Measurements from ENCODE around the gene SMARCC2. TPM values are rescaled to one million over a fixed set of nuclear protein-coding genes. Genes with fewer than 3 reads are reported as not detected.
A peak's percentile ranks its signal among the peaks of the same experiment; 100 is the strongest.
"Not testable (repeated sequence)": the region's sequence is repeated elsewhere in the genome, so short reads cannot be mapped to it uniquely, and the experiment has no call there.

The SMARCC2 gene
- total RNA-seq, 1 donor from 2014 or later, result 67.1 TPM

DNA sequence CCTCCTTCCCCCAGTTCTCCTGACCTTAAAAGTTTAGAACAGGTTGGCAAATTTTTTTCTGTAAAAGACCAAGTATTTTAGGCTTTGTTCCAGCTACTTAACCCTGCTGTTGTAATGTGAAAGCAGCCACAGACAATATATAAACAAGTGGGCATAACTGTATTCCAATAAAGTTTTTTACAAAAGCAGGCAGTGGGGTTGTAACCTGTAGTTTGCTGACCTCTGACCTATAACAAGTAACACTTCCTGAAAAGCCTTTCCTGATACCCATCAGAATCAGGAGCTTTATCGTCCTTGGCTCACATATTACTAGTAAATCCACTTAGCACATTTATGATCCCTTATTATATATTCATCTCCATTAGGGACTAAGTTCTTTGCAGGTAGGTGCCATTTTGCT lies 13.1 kb upstream of the SMARCC2 start:
- no peak for DNase-seq
- TF ChIP-seq, protein P1, sequence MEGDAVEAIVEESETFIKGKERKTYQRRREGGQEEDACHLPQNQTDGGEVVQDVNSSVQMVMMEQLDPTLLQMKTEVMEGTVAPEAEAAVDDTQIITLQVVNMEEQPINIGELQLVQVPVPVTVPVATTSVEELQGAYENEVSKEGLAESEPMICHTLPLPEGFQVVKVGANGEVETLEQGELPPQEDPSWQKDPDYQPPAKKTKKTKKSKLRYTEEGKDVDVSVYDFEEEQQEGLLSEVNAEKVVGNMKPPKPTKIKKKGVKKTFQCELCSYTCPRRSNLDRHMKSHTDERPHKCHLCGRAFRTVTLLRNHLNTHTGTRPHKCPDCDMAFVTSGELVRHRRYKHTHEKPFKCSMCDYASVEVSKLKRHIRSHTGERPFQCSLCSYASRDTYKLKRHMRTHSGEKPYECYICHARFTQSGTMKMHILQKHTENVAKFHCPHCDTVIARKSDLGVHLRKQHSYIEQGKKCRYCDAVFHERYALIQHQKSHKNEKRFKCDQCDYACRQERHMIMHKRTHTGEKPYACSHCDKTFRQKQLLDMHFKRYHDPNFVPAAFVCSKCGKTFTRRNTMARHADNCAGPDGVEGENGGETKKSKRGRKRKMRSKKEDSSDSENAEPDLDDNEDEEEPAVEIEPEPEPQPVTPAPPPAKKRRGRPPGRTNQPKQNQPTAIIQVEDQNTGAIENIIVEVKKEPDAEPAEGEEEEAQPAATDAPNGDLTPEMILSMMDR (IDR thresholded peaks at IDR 0.05; ENCODE audit: borderline replicate concordance), result no peak
- Histone ChIP-seq H3K4me3 (no peak overlapping the region), H3K36me3 (peaks cover 24% of the 10 kb centered on the region), H3K27ac (replicated peaks) (no peak overlapping the region), H3K27me3 (ENCODE audit: low read depth) (no peaks in the 10 kb centered on the region), H3K4me1 (peaks cover 17% of the 10 kb centered on the region), H3K9me3 (replicated peaks) (no peaks in the 10 kb centered on the region)
- intact Hi-C loops (cut with micrococcal nuclease), result no loop called here

DNA sequence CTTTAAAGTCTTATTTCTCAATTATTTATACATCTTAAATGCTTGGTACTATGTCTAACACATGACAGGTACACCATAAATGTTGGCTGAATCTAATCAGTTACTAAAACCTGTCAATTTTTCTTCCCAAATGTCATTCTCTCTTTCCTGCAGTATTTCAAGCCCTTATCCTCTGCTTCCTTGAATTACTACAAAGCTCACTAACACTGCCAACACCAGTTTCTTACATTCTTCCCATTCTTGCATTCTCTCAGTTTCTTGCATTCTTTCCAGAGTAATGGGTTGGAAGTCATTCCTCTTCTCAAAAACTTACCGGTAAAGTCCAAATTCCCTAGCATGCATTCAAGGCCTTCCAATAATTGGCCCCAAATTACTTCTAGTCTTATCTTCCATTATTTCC lies 9.6 kb upstream of the SMARCC2 start:
- intact Hi-C loops (cut with micrococcal nuclease), result no loop called here
- H3K27ac ChIP-seq (replicated peaks), result no peak overlapping the region
- peaks cover 7% of the 10 kb centered on the region for H3K4me1 ChIP-seq
- no peak for DNase-seq
- H3K36me3 ChIP-seq, result no peaks in the 10 kb centered on the region
- no peaks in the 10 kb centered on the region for H3K27me3 ChIP-seq (ENCODE audit: low read depth)
- TF ChIP-seq, protein P1 (IDR thresholded peaks at IDR 0.05; ENCODE audit: borderline replicate concordance), result no peak
- H3K9me3 ChIP-seq (replicated peaks), result no peaks in the 10 kb centered on the region
- H3K4me3 ChIP-seq, result no peak overlapping the region

DNA sequence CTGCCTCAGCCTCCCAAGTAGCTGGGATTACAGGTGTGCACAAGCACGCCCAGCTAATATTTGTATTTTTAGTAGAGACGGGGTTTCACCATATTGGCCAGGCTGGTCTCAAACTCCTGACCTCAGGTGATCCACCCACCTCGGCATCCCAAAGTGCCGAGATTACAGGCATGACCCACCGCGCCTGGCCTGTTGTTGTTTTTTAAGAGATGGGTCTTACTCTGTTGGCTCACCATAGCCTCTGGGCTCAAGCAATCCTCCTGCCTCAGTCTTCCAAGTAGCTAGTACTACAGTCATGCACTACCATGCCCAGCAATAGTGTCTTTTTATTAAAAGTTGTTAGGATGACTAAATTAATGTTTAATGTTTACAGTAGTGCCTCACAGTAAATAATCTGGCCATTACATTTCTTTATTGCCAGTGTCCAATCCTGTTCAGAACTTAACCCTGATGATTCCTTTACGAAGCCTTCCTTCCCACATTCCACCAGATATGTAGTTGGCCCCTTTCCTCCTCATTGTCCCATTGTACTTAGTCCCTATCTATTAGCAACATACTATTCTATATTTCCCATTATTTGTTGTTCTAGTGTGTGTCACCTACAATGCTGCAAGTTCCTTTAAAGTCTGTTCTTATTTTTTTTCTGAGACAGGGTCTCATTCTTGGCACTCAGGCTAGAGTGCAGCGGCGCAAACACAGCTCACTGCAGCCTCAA lies 8.8 kb upstream of the SMARCC2 start:
- Histone ChIP-seq H3K4me1 (peaks cover 7% of the 10 kb centered on the region), H3K4me3 (no peak overlapping the region), H3K36me3 (no peaks in the 10 kb centered on the region), H3K27me3 (ENCODE audit: low read depth) (no peaks in the 10 kb centered on the region), H3K9me3 (replicated peaks) (no peaks in the 10 kb centered on the region), H3K27ac (replicated peaks) (no peak overlapping the region)
- TF ChIP-seq, protein P1 (IDR thresholded peaks at IDR 0.05; ENCODE audit: borderline replicate concordance), result no peak
- intact Hi-C loops (cut with micrococcal nuclease), result no loop called here
- DNase-seq, result no peak

DNA sequence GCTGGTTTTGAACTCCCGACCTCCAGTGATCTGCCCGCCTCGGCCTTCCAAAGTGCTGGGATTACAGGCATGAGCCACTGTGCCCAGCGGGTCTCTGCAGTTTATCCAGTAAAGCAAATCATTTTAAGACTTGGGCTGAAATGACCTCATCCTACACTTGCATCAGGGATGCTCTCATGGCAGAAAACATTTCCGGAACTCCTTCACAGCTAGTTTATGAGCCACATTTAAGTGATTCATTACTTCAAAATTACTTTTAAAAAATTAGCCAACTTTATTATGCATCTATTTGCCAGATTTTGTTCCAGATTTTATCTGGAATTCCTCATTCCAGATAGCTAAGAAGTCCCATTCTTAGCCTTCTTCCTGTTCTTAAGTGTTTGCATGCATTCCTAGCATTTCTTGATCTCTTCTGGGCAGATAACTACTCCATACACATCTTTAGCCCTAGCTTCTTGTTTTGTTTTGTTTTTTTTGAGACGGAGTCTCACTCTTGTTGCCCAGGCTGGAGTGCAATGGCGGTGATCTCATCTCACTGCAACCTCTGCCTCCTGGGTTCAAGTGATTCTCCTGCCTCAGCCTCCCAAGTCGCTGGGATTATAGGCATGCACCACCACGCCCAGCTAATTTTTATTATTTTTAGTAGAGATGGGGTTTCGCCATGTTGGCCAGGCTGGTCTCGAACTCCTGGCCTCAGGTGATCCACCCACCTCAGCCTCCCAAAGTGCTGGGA lies 7.7 kb upstream of the SMARCC2 start:
- DNase-seq; H3K9me3 ChIP-seq (replicated peaks); H3K36me3 ChIP-seq; H3K4me1 ChIP-seq; intact Hi-C loops (cut with micrococcal nuclease); H3K27me3 ChIP-seq (ENCODE audit: low read depth); H3K4me3 ChIP-seq: not testable (repeated sequence)
- peak overlapping the region; percentile 58 for H3K27ac ChIP-seq (replicated peaks)

DNA sequence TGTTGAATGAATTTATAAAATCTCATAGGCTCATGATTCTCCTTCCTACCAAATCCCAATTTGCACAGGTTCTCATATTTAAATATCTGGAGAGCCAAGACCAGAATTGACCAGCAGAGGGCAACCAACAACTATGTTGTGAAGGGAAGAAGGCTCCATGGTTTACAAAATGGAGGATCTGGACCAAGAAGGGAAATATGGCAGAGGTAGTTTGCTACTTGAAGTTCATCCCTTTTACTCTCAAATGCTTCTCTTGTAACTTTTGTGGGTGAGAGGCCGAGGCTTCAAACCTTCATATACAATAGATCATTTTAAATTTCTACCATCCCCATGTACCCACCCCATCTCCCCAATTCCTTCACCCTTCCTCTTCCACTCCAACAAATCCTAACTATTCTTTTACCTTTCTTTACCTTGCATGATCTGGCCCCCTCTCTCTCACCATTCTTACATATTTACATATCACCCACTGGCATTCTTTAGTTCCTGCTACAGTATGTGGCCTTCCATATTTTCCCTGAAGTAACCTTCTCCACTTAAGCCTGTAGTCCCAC lies 3.8 kb upstream of the SMARCC2 start:
- Histone ChIP-seq H3K27ac (replicated peaks) (no peak overlapping the region), H3K36me3 (no peaks in the 10 kb centered on the region), H3K4me3 (no peak overlapping the region), H3K4me1 (peaks cover 33% of the 10 kb centered on the region), H3K9me3 (replicated peaks) (no peaks in the 10 kb centered on the region), H3K27me3 (ENCODE audit: low read depth) (no peaks in the 10 kb centered on the region)
- intact Hi-C loops (cut with micrococcal nuclease), result loop anchor here (5.0 kb wide), 1 partner anchor 76 kb away; the partner anchor contains the start of genes RPL41 and ZC3H10
- no peak for DNase-seq
- TF ChIP-seq, protein P1 (IDR thresholded peaks at IDR 0.05; ENCODE audit: borderline replicate concordance), result peak; percentile 87

Measured in left ventricle myocardium inferior (tissue), 1 donor.